Epithelial cell of umbilical artery (primary cell): Measurements from ENCODE around the gene KLHL29. TPM values are rescaled to one million over a fixed set of nuclear protein-coding genes. Genes with fewer than 3 reads are reported as not detected.

Experiments
- total RNA-seq: library from RNA; depleted of rRNA; stranded (reverse); fragments of >200 nt; gene quantifications from 2 replicates; pipeline ENCODE4 v1.2.3, GENCODE V29; 2014

Gene KLHL29
- total RNA-seq: 3.2 and 4.0 TPM in 2 replicates

DNA sequence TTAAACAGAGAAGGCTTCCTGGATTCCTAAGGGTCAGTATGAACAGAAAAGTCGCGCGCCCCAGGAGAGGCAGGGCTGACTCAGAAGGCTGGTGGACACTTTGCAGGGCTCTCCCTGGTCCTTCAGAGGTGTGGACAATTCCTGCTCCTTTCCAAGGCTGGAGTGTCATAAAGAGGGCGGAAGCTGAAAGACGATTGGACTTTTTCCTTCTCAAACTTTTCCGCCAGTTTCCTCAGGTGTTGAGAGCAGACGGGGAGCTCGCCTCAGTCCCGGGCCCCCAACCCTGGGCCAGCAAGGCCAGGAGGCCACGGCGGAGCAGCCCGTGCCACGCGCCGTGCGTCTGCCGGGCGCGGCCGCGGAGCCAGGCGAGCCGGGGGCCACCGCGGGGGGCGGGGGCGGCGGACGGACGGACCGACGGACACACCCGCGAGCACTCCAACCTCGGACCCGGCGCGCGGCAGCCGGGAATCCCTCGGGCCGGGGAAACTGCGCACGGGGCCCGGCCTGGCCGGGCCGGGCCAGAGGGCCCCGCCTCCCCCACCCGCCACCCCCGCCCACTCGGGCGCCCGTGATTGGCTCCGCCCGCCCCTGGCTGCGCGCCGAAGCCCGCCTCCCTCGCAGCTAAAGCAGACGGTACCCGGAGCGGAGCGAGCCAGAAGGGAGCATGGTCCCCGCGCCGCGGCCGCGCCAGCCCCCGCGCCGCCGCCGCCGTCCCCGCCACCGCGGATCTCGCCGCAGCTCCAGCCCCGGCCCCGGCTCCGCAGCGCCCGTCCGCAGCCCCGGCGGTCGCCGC, at the start of gene KLHL29:
Gene KLHL29, plus strand, starts transcription at position 629 of the 793 bp plus-strand sequence. CDS start 177,018 bp downstream, outside the sequence.

